8988T (cell line): ENCODE data around the gene AKAP11.

Experiments used
- DNase-seq: peaks from one replicate; pipeline ENCODE4 v3.0.0; 2011

AKAP11 gene

DNA sequence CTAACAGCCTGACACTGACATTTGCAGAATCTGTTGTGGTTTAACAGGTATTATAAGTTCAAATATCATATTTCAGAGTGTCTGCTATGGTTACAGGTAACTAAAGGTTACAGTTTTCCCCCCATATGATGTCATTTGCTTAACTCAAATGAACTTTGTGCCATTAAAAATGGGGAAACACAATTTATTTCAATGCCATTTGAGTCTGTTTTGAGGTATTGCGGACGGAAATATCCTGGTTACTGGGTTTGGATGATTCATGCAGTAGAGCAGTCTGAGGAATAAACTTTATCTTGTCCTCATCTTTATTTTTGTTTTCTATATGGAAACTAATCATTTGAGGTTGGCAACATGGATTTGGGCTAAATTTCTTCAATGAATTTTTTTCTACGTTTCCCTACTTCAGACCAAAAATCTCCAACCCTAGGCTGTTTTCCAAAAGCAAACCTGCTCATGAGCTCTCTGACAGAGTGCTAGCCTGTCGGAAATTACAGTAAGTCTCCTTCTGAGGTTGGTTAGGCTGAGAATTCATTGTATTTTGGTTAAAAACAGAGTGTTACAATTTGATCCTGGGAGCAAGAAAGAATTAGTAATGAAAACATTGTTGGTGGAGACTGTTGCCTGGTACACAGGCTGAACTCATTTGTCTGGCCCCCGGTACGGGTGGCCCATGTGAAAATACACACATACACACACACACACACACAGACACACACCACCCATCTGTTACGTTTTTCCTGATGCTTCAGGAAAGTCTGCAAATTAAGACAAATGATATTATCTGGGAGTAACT is 66.1 kb downstream of the AKAP11 start:
- no peak for DNase-seq

- no peak for DNase-seq
These were observed 73.4 kb downstream of the AKAP11 start for GRCh38 chr13:42345367-42345766.

DNA sequence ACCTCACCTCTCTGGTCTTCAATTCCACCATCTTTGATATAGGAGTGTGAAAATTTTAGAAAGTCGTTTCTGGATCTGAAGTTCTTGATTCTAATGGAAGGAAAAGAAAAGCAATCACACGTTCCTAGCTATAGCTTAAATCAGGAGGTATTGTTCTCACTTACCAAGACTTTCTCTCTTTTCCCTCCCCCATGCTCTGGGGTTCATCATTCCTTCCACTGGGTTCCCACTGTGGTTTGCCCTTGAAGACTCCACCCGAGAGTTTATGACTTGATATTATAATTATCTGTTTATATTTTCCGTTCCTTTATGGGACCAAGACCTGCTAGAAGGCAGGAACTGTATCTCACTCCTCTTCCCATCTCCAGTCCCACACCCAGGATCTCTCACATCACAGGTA is 76.6 kb downstream of the AKAP11 start:
- DNase-seq = no peak

- no peak for DNase-seq
These were observed 78.2 kb downstream of the AKAP11 start for GRCh38 chr13:42350141-42350540.

GRCh38 chr13:42354241-42355091 is 82.5 kb downstream of the AKAP11 start:
- no peak for DNase-seq

GRCh38 chr13:42355092-42355485 is 83.1 kb downstream of the AKAP11 start:
- DNase-seq = no peak

- no peak for DNase-seq
These were observed 83.7 kb downstream of the AKAP11 start for GRCh38 chr13:42355491-42356183.

GRCh38 chr13:42356184-42356575 is 84.2 kb downstream of the AKAP11 start:
- DNase-seq = no peak

GRCh38 chr13:42360046-42360574 is 88.2 kb downstream of the AKAP11 start:
- no peak for DNase-seq

GRCh38 chr13:42361701-42362100 is 89.7 kb downstream of the AKAP11 start:
- DNase-seq = no peak

- DNase-seq = peak; percentile 46
These were observed 92.1 kb downstream of the AKAP11 start for GRCh38 chr13:42363941-42364612.

- DNase-seq = no peak
These were observed 92.7 kb downstream of the AKAP11 start for GRCh38 chr13:42364613-42365000.

- no peak for DNase-seq
These were observed 95.9 kb downstream of the AKAP11 start for GRCh38 chr13:42367831-42368230.

DNA sequence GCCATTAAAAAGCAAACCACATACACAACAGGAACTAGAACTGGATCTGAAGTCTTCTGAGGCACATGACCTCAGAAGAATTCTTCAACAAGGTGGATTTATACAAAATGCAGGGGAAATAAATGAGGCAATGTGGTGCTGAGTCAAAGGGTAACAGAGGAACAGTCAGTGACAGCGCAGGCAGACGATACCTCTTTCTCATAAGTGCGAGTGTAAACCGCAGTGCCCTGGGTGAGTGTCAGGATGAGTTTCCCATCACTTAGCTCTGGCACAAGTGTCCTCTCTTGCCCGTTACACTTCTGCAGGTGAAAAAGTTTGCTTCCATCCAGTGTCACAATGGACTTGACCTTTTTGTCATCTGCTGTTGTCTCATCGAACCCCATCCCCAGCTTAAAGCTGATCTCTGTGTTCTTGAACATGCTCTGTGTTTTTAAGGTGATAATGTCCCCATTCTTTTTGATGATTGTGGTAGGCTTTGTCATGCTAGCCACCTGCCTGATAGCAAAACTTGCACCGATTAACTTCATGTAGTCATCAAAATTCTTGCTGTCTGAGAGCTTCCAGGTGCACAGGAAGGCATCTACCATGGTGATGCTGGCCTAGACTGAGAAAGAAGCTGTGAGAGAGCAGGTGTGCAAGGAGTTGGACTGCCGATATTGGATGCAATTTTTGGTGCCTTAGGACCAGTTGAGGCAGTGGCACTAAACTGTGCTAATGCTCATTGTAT is 97.3 kb downstream of the AKAP11 start:
- DNase-seq = no peak

DNA sequence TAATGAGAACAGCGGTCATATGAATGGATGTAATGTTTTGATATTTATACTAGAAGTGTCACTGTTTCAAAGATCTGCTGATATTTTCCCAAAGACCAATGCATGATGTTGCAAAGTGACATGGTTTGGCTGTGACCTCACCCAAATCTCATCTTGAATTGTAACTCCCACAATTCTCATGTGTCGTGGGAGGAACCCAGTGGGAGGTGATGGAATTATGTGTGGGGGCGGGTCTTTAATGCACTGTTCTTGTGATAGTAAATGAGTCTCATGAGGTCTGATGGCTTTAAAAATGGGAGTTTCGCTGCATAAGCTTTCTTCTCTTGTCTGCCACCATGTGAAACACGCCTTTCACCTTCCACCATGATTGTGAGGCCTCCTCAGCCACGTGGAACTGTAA is 98.3 kb downstream of the AKAP11 start:
- no peak for DNase-seq
